GM12892 (cell line): ENCODE measurements around the gene PGR.

Experiments used
- POLR2A ChIP-seq: IDR thresholded peaks from 2 replicates; pipeline ENCODE4 v1.6.1; 2011; ENCODE audit warnings: low read depth, low read length, control low read depth
- TAF1 ChIP-seq: IDR thresholded peaks from 2 replicates; pipeline ENCODE4 v1.6.1; 2011; ENCODE audit warnings: low read depth, mild to moderate bottlenecking, control low read depth, low read length, borderline replicate concordance

- TF ChIP-seq POLR2A (no peak), TAF1 (no peak)
Measured at GRCh38 chr11:101096036-101096704, 33.4 kb downstream of the PGR start.
